IPS DF 4.7 (cell line): ENCODE measurements around the gene ABCA8.
"Not testable (repeated sequence)": the region's sequence is repeated elsewhere in the genome, so short reads cannot be mapped to it uniquely, and the experiment has no call there.

Experiments
- DNase-seq: peaks from one replicate; pipeline ENCODE4 v3.0.0-alpha.2; 2013; ENCODE audit warnings: low spot score; ENCODE audit errors: extremely low read depth

The ABCA8 gene

GRCh38 chr17:68831170-68831569 is 124.0 kb downstream of the ABCA8 start:
- no peak for DNase-seq

GRCh38 chr17:68830313-68830712 is 124.9 kb downstream of the ABCA8 start:
- no peak for DNase-seq

GRCh38 chr17:68829211-68829610 is 126.0 kb downstream of the ABCA8 start:
- no peak for DNase-seq

- no peak for DNase-seq
These were observed 130.5 kb downstream of the ABCA8 start for GRCh38 chr17:68824707-68825106.

GRCh38 chr17:68824185-68824584 is 131.0 kb downstream of the ABCA8 start:
- not testable (repeated sequence) for DNase-seq

- DNase-seq = no peak
These were observed 132.4 kb downstream of the ABCA8 start for GRCh38 chr17:68822719-68823289.

- DNase-seq = no peak
These were observed 133.1 kb downstream of the ABCA8 start for GRCh38 chr17:68821860-68822696.

- DNase-seq = no peak
These were observed 134.2 kb downstream of the ABCA8 start for GRCh38 chr17:68820825-68821481.

- no peak for DNase-seq
These were observed 134.7 kb downstream of the ABCA8 start for GRCh38 chr17:68820476-68820824.

- no peak for DNase-seq
These were observed 135.7 kb downstream of the ABCA8 start for GRCh38 chr17:68819465-68819864.
